ENCODE measurements around the gene GALNT2. TPM values are rescaled to one million over a fixed set of nuclear protein-coding genes. Genes with fewer than 3 reads are reported as not detected.
A peak's percentile ranks its signal among the peaks of the same experiment; 100 is the strongest.

The GALNT2 gene
- total RNA-seq, 1 donor from 2014 or later: 66.3 TPM

DNA sequence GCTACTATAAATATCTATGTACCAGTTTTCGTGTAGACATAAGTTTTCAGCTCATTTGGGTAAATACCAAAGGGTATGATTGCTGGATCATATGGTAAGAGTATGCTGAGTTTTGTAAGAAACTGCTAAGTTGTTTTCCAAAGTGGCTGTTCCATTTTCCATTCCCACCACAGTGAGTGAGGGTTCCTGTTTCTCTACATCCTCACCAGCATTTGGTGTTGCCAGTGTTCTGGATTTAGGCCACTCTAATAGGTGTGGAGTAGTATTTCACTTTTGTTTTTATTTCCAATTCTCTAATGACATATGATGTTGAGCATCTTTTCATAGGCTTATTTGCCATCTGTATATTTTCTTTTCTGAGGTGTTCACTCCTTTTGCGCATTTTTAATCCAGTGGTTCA lies 112.2 kb downstream of the GALNT2 start:
- TF ChIP-seq, protein P1, sequence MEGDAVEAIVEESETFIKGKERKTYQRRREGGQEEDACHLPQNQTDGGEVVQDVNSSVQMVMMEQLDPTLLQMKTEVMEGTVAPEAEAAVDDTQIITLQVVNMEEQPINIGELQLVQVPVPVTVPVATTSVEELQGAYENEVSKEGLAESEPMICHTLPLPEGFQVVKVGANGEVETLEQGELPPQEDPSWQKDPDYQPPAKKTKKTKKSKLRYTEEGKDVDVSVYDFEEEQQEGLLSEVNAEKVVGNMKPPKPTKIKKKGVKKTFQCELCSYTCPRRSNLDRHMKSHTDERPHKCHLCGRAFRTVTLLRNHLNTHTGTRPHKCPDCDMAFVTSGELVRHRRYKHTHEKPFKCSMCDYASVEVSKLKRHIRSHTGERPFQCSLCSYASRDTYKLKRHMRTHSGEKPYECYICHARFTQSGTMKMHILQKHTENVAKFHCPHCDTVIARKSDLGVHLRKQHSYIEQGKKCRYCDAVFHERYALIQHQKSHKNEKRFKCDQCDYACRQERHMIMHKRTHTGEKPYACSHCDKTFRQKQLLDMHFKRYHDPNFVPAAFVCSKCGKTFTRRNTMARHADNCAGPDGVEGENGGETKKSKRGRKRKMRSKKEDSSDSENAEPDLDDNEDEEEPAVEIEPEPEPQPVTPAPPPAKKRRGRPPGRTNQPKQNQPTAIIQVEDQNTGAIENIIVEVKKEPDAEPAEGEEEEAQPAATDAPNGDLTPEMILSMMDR (conservative IDR thresholded peaks at IDR 0.05): no peak
- H3K36me3 Mint-ChIP-seq: peaks cover 22% of the 10 kb centered on the region
- no peak overlapping the region for H3K4me3 Mint-ChIP-seq
- no peak for DNase-seq (ENCODE audit: extremely low spot score, unreplicated experiment)
- H3K4me1 Mint-ChIP-seq (ENCODE audit: unreplicated experiment): peaks cover 9% of the 10 kb centered on the region
- H3K27ac Mint-ChIP-seq: no peak overlapping the region
- no peaks in the 10 kb centered on the region for H3K27me3 Mint-ChIP-seq
- no peaks in the 10 kb centered on the region for H3K9me3 Mint-ChIP-seq

DNA sequence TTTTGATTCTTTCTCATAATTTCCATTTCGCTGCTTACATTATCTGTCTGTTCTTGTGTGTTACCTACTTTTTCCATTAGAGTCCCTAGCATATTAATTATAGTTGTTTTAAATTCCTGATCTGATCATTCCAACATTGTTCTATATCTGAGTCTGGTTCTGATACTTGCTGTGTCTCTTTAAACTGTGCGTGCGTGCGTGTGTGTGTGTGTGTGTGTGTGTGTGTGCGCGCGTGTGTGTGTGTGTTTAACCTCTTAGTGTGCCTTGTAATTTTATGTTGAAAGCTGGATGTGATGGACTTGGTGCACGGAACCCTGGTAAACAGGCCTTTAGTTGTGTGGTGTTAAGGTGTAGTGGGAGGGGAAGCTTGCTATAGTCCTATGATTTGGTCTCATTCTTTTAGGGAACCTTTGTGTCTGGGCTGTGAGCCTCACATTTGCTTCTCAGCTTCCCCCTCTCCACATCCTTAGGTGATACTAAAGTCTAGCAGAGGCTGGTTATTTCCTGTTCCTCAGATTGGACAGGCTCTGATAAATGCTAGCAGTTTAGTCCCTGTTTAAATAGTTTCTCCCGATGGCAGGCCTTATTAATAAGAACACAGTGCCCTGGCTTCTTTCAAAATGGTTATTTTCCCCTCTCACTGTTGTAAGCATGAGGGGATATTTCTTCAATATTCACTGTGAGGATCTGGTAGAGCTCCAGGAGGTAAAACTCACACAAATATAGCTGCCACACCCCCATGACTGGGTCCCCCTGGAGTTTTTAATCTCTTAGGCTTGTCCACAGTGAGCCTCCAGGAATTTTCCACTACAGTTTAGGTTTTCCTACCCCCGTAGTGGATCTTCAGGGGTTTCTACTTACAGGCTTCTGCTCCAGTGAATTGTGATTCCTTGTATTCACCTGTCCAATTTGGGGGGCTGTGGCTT lies 118.3 kb downstream of the GALNT2 start:
- H3K9me3 Mint-ChIP-seq: peaks cover 10% of the 10 kb centered on the region
- TF ChIP-seq, protein P1 (conservative IDR thresholded peaks at IDR 0.05): no peak
- peaks cover 28% of the 10 kb centered on the region for H3K36me3 Mint-ChIP-seq
- H3K27me3 Mint-ChIP-seq: no peaks in the 10 kb centered on the region
- peak overlapping the region; percentile 30 for H3K4me3 Mint-ChIP-seq
- peaks cover 20% of the 10 kb centered on the region for H3K4me1 Mint-ChIP-seq (ENCODE audit: unreplicated experiment)
- H3K27ac Mint-ChIP-seq: no peak overlapping the region
- no peak for DNase-seq (ENCODE audit: extremely low spot score, unreplicated experiment)

DNA sequence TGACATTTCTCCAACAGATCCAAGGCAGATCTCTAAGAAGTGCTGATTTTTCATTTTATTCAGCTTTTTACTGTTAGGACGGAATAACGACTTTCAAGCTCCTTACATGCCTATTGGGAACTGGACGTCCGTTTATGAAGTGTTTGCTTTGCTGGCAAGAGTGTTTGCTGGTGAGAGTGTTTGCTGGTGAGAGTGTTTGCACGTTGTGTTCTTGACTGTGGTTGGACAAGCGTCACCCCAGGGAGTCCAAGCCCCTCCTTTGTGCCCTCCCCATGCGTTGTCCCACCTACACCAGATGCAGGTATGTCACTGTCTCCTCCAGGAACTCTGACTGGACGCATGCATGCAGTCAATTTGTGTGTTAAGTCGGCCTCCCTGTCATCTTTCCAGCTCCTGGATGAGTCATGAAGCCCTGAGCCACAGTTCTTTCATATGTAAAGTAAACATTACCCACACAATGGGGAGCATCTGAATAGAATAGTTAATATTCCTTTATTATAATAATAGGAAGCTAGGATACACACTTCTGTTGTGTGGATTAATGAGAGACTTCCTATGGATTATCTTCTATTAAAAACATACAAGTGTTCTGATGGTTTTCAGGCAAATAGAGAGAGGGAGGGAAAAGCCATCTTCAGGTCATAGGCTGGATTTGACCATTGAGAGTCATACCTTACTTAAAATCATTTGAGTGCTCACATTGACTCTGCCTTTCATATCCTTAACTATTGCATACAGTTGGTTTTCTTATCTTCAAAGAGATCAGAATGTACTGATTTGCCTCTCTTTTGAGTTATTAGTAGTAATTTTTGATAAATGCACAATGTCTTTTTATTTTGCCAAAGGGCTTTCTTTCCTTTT lies 119.2 kb downstream of the GALNT2 start:
- peaks cover 24% of the 10 kb centered on the region for H3K36me3 Mint-ChIP-seq
- no peaks in the 10 kb centered on the region for H3K27me3 Mint-ChIP-seq
- TF ChIP-seq, protein P1 (conservative IDR thresholded peaks at IDR 0.05): no peak
- DNase-seq (ENCODE audit: extremely low spot score, unreplicated experiment): no peak
- peaks cover 10% of the 10 kb centered on the region for H3K9me3 Mint-ChIP-seq
- peak overlapping the region; percentile 42 for H3K27ac Mint-ChIP-seq
- peak overlapping the region; percentile 46 for H3K4me3 Mint-ChIP-seq
- H3K4me1 Mint-ChIP-seq (ENCODE audit: unreplicated experiment): peaks cover 20% of the 10 kb centered on the region

DNA sequence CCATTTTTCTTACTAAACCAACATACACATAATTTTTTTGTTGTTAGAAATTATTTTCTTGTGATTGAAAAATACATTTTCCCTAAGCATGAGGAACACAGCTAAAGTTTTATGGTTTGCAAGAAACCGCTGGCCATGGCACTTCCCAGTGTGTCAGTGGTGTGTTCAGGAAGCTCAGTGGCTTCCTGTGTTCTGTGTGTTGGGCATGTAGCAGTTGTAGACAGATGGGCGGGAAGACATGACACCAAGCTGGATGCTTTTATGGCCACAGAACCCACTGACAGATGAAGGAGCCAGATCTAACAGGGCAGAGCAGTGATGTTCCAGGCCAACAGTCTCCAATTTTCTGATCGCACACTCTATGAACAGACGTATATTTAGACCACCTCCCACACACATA lies 119.8 kb downstream of the GALNT2 start:
- Mint-ChIP-seq H3K36me3 (peaks cover 19% of the 10 kb centered on the region), H3K4me1 (ENCODE audit: unreplicated experiment) (peaks cover 16% of the 10 kb centered on the region), H3K27ac (no peak overlapping the region), H3K27me3 (no peaks in the 10 kb centered on the region), H3K9me3 (peaks cover 10% of the 10 kb centered on the region), H3K4me3 (no peak overlapping the region)
- DNase-seq (ENCODE audit: extremely low spot score, unreplicated experiment): no peak
- TF ChIP-seq, protein P1 (conservative IDR thresholded peaks at IDR 0.05): no peak

DNA sequence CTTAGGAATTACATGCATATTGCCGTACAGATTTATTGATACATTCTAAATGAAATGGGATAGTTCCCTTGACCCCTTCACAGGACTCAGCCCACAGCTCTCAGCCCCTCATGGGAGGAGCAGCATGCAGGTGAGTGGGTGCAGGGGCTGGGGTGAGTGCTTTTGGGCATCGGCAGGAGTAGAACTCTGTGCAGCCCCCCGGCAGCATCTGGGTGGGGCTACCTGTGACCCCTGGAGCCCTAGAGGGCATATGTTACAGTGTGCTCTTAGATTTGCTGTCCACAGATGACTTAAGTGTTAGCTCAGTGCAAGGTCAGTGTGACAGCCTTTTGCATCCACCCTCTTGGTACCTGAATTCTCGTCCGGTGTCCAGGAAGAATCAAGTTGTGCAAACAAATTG lies 120.3 kb downstream of the GALNT2 start:
- H3K27ac Mint-ChIP-seq: no peak overlapping the region
- H3K4me1 Mint-ChIP-seq (ENCODE audit: unreplicated experiment): peaks cover 19% of the 10 kb centered on the region

More for the DNA sequence above, 120.3 kb downstream of the GALNT2 start:
- TF ChIP-seq, protein P1 (conservative IDR thresholded peaks at IDR 0.05): no peak
- Mint-ChIP-seq H3K27me3 (no peaks in the 10 kb centered on the region), H3K9me3 (peaks cover 10% of the 10 kb centered on the region), H3K4me3 (no peak overlapping the region), H3K36me3 (peaks cover 19% of the 10 kb centered on the region)
- DNase-seq (ENCODE audit: extremely low spot score, unreplicated experiment): no peak

Measured in type B pancreatic cell (in vitro differentiated cells).